K562 (cell line): ENCODE data around the gene PTH1R.

ENCODE experiments used
- CREBBP ChIP-seq: IDR thresholded peaks from one replicate; pipeline ENCODE4 v1.6.1; 2012; ENCODE audit warnings: low read depth, mild to moderate bottlenecking, control low read depth, inconsistent platforms, low read length
- FOS ChIP-seq: IDR thresholded peaks from 3 replicates; pipeline ENCODE4 v1.6.1; 2011; ENCODE audit not compliant: insufficient read length; ENCODE audit errors: extremely low read depth
- POLR2A ChIP-seq: fragments of 450-650 bp; conservative IDR thresholded peaks from 2 replicates; pipeline ENCODE4 v1.6.1; 2016
- SREBF2 ChIP-seq: sonication (generic); formaldehyde crosslinking; IDR thresholded peaks from 2 replicates; pipeline ENCODE4 v1.4.0; 2020; ENCODE audit warnings: mild to moderate bottlenecking, missing genetic modification reagents
- TF ChIP-seq, protein P1 (sequence below), 3 experiments: IDR thresholded peaks in 2 of 3; conservative IDR thresholded peaks in 1 of 3; 2 replicates each; pipeline ENCODE4 v1.5.1; 2011 to 2012; ENCODE audit warnings: low read length in 3 of 3, mild to moderate bottlenecking in 3 of 3, control low read depth in 2 of 3, improper control_type of control experiment in 1 of 3, inconsistent platforms in 1 of 3, low read depth in 1 of 3, mixed read lengths in 1 of 3, moderate library complexity in 1 of 3; ENCODE audit not compliant: insufficient read depth in 2 of 3

DNA sequence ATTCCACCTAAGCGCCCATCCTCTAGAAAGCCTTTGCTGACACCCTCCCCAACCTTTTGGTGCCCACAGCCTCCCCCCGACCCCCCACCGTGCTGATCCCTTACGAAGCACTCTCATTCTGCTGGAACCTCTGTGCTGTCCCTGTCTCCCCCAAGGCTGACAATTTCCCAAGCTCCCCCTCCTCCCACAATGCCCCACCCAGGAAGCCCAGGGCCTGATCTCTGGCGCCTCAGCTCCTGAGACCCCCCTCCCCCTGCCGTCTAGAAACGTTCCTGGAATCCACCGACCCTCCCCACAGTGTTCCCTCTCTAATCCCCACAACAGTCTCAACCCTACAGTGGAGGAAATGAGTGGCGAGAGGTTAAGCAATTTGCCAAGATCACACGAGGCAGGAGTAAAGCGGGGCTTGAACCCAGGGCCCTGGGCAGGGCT, 32.6 kb upstream of the PTH1R start:
- TF ChIP-seq CREBBP (no peak), FOS (no peak), POLR2A (no peak), SREBF2 (CRISPR knock-in tag) (no peak)
- TF ChIP-seq, protein P1, sequence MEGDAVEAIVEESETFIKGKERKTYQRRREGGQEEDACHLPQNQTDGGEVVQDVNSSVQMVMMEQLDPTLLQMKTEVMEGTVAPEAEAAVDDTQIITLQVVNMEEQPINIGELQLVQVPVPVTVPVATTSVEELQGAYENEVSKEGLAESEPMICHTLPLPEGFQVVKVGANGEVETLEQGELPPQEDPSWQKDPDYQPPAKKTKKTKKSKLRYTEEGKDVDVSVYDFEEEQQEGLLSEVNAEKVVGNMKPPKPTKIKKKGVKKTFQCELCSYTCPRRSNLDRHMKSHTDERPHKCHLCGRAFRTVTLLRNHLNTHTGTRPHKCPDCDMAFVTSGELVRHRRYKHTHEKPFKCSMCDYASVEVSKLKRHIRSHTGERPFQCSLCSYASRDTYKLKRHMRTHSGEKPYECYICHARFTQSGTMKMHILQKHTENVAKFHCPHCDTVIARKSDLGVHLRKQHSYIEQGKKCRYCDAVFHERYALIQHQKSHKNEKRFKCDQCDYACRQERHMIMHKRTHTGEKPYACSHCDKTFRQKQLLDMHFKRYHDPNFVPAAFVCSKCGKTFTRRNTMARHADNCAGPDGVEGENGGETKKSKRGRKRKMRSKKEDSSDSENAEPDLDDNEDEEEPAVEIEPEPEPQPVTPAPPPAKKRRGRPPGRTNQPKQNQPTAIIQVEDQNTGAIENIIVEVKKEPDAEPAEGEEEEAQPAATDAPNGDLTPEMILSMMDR (IDR thresholded peaks at IDR 0.05 in 2 of 3, conservative IDR thresholded peaks at IDR 0.05 in 1 of 3; ENCODE audit: insufficient read depth in 2 of 3, low read depth in 1 of 3, low read length in 3 of 3), result no peak
